OCI-LY7 (cell line): ENCODE measurements around the gene SURF1. TPM values are rescaled to one million over a fixed set of nuclear protein-coding genes. Genes with fewer than 3 reads are reported as not detected.

ENCODE experiments used
- BruUV-seq: library from RNA; stranded (reverse); fragments of 400-500 nt; replicated peaks from 2 replicates; lab custom pipeline; 2021; lab: Mats Ljungman, UMichigan
- CTCF ChIA-PET: fragments of 300-600 bp; sonication (Branson Sonifier 250); formaldehyde crosslinking; loops from one replicate; lab custom pipeline; 2022; ENCODE audit warnings: antibody characterized with exemption; ENCODE audit not compliant: unreplicated experiment; lab: Charles Lee
- POLR2A ChIA-PET: fragments of 300-600 bp; sonication (Branson Sonifier 250); formaldehyde crosslinking; loops from one replicate; lab custom pipeline; 2022; ENCODE audit warnings: antibody characterized with exemption; lab: Charles Lee
- DNase-seq: peaks from one replicate; pipeline ENCODE4 v3.0.0-alpha.2; 2015; ENCODE audit warnings: low spot score
- H2AFZ ChIP-seq: fragments of 200-600 bp; sonication (generic), shearing (Covaris generic); 2 replicates; pipeline ENCODE4 v1.6.1; 2014; ENCODE audit warnings: mild to moderate bottlenecking, antibody characterized with exemption, low read length, moderate library complexity
- H3K27ac ChIP-seq: fragments of 200-600 bp; sonication (generic); 2 replicates; pipeline ENCODE4 v1.5.1; 2014; ENCODE audit warnings: mixed run types, low read depth, mild to moderate bottlenecking, moderate library complexity, low read length, inconsistent platforms; ENCODE audit not compliant: poor library complexity, severe bottlenecking
- H3K36me3 ChIP-seq: fragments of 200-600 bp; sonication (generic); 2 replicates; pipeline ENCODE4 v1.6.1; 2014; ENCODE audit warnings: mild to moderate bottlenecking, antibody characterized with exemption, low read length, moderate library complexity, mixed read lengths; ENCODE audit not compliant: insufficient read depth
- H3K4me1 ChIP-seq: fragments of 200-600 bp; sonication (generic); 2 replicates; pipeline ENCODE4 v1.5.1; 2014; ENCODE audit warnings: mild to moderate bottlenecking, low read length; ENCODE audit not compliant: insufficient read depth, poor library complexity, severe bottlenecking
- H3K4me2 ChIP-seq: fragments of 200-600 bp; sonication (generic); 2 replicates; pipeline ENCODE4 v1.6.1; 2014; ENCODE audit warnings: mild to moderate bottlenecking, low read length
- H3K4me3 ChIP-seq: fragments of 200-600 bp; sonication (generic); 2 replicates; pipeline ENCODE4 v1.5.1; 2014; ENCODE audit warnings: mild to moderate bottlenecking, low read depth, low read length; ENCODE audit not compliant: poor library complexity, severe bottlenecking
- H3K79me2 ChIP-seq: fragments of 200-600 bp; sonication (generic); 2 replicates; pipeline ENCODE4 v1.6.1; 2016; ENCODE audit warnings: low read depth, mild to moderate bottlenecking, low read length, moderate library complexity, mixed read lengths; ENCODE audit not compliant: insufficient read depth
- H3K9me2 ChIP-seq: fragments of 200-600 bp; sonication (generic); 2 replicates; pipeline ENCODE4 v1.6.1; 2016; ENCODE audit warnings: mild to moderate bottlenecking, low read length, mixed read lengths; ENCODE audit not compliant: insufficient read depth
- H3K9me3 ChIP-seq: fragments of 200-600 bp; sonication (generic); 2 replicates; pipeline ENCODE4 v1.6.1; 2014; ENCODE audit warnings: mild to moderate bottlenecking, mixed run types, low read length, mixed read lengths
- H4K20me1 ChIP-seq: fragments of 200-600 bp; sonication (generic); 2 replicates; pipeline ENCODE4 v1.6.1; 2014; ENCODE audit warnings: mild to moderate bottlenecking, antibody characterized with exemption, low read length, moderate library complexity, mixed read lengths; ENCODE audit not compliant: insufficient read depth
- CTCF ChIP-seq: fragments of 200-600 bp; sonication (generic); conservative IDR thresholded peaks from 2 replicates; pipeline ENCODE4 v1.5.1; 2014; ENCODE audit warnings: mild to moderate bottlenecking, antibody characterized with exemption, low read length, moderate library complexity, mixed read lengths
- EZH2phosphoT487 ChIP-seq: fragments of 200-600 bp; sonication (generic); IDR thresholded peaks from 2 replicates; pipeline ENCODE4 v1.6.1; 2018; ENCODE audit warnings: low read depth, borderline replicate concordance, mild to moderate bottlenecking, mixed run types, antibody characterized with exemption, low read length, moderate library complexity, mixed read lengths
- intact Hi-C: fragments of 100-400 bp; cut with micrococcal nuclease; formaldehyde crosslinking; loops from one replicate; pipeline ENCODE4 v1.10.0; 2022; ENCODE audit not compliant: unreplicated experiment
- total RNA-seq, 2 experiments: library from RNA; depleted of rRNA in 1 of 2; stranded (reverse); fragments of >200 nt in 1 of 2; shearing (Covaris generic) in 1 of 2; gene quantifications; 2 replicates each; pipeline ENCODE4 v1.2.3, GENCODE V29; 2014 to 2022

The SURF1 gene
- total RNA-seq, 2 experiments from 2014 or later = 22.9 to 38.9 TPM

GRCh38 chr9:133315997-133316396 lies 40.3 kb downstream of the SURF1 start:
- DNase-seq = no peak
- Histone ChIP-seq H3K9me3 (no peaks in the 10 kb centered on the region), H3K79me2 (no peaks in the 10 kb centered on the region), H3K9me2 (no peaks in the 10 kb centered on the region), H3K36me3 (no peaks in the 10 kb centered on the region), H3K4me3 (no peak overlapping the region), H3K27ac (no peak overlapping the region), H2AFZ (no peak overlapping the region), H3K4me2 (no peak overlapping the region), H3K4me1 (no peaks in the 10 kb centered on the region), H4K20me1 (no peaks in the 10 kb centered on the region)
- TF ChIP-seq EZH2phosphoT487 (no peak), CTCF (no peak)
- intact Hi-C loops = no loop called here
- ChIA-PET POLR2A (no interaction called here), CTCF (no interaction called here)
- no TSS peak for BruUV-seq

- H3K9me2 ChIP-seq = no peaks in the 10 kb centered on the region
- H3K27ac ChIP-seq = no peak overlapping the region
- TF ChIP-seq CTCF (no peak), EZH2phosphoT487 (no peak)
- H3K4me1 ChIP-seq = no peaks in the 10 kb centered on the region
- no peak for DNase-seq
- 0 out of 2 replicates have a peak, but pooled peaks cover 4% of the 10 kb centered on the region for H3K9me3 ChIP-seq
- no peaks in the 10 kb centered on the region for H3K36me3 ChIP-seq
- no peaks in the 10 kb centered on the region for H3K79me2 ChIP-seq
- CTCF ChIA-PET = no interaction called here
- POLR2A ChIA-PET = no interaction called here
- no peaks in the 10 kb centered on the region for H4K20me1 ChIP-seq
- no TSS peak for BruUV-seq
- no peak overlapping the region for H2AFZ ChIP-seq
- H3K4me2 ChIP-seq = no peak overlapping the region
- H3K4me3 ChIP-seq = no peak overlapping the region
- intact Hi-C loops = no loop called here
Measured at GRCh38 chr9:133309608-133310007, 46.7 kb downstream of the SURF1 start.

DNA sequence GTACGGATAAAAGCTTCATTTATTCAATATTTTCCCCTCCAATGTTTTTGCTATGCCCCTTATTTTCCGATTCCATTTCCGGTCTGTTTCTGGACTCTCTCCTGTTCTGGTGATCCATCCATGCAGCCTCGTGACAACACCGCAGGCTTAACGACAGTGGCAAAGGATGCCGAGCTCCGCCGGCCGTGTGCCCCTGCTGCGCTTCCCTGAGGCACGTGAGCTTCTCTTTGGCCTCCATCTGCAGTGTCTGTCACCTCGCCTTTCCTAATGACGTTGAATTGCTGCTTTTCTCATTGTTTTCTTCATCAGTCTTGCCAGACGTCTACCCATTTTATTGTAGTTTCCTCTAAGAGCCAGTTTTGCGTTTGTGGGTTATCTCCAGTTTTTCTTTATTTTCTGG lies 49.0 kb downstream of the SURF1 start:
- Histone ChIP-seq H3K9me3 (0 out of 2 replicates have a peak, but pooled peaks cover 4% of the 10 kb centered on the region), H4K20me1 (no peaks in the 10 kb centered on the region), H2AFZ (no peak overlapping the region), H3K4me1 (no peaks in the 10 kb centered on the region), H3K9me2 (no peaks in the 10 kb centered on the region), H3K36me3 (no peaks in the 10 kb centered on the region), H3K27ac (no peak overlapping the region), H3K79me2 (no peaks in the 10 kb centered on the region), H3K4me3 (no peak overlapping the region), H3K4me2 (no peak overlapping the region)
- intact Hi-C loops = no loop called here
- POLR2A ChIA-PET = interaction anchor here (0.6 to 0.8 kb wide), 2 partner anchors 19 to 93 kb away, joined by 3 read pairs; no protein-coding TSS in a partner anchor
- TF ChIP-seq EZH2phosphoT487 (no peak), CTCF (no peak)
- no peak for DNase-seq
- CTCF ChIA-PET = no interaction called here
- BruUV-seq = no TSS peak
